Motor neuron (in vitro differentiated cells): ENCODE data around the gene TRIM29. TPM values are rescaled to one million over a fixed set of nuclear protein-coding genes. Genes with fewer than 3 reads are reported as not detected.

Experiments
- ATAC-seq, 8 experiments: fragments of 200-7000 bp; cut with Tn5 transposase; replicated peaks in 6 of 8; 2 replicates each; pipeline ENCODE4 v1.8.0; 2021; ENCODE audit warnings: mild to moderate bottlenecking in 8 of 8, moderate library complexity in 8 of 8
- H3K27ac ChIP-seq, 2 donors: fragments of 250-450 bp; sonication (Bioruptor Pico); 2 replicates each; pipeline ENCODE4 v1.9.0; 2021; ENCODE audit warnings: antibody characterized with exemption in 2 of 2, mild to moderate bottlenecking in 2 of 2, moderate library complexity in 1 of 2
- H3K4me1 ChIP-seq, 2 donors: fragments of 250-450 bp; sonication (Bioruptor Pico); replicated peaks in 1 of 2; 2 replicates each; pipeline ENCODE4 v1.6.1; 2021; ENCODE audit warnings: antibody characterized with exemption in 2 of 2, mild to moderate bottlenecking in 2 of 2, moderate library complexity in 1 of 2
- H3K4me3 ChIP-seq, 5 donors: fragments of 250-450 bp; sonication (Bioruptor Pico); 2 replicates each; pipeline ENCODE4 v1.9.0; 2021; ENCODE audit warnings: antibody characterized with exemption in 5 of 5, mild to moderate bottlenecking in 5 of 5, moderate library complexity in 4 of 5
- WGBS, 10 experiments: fragments of 450-650 bp; shearing (Covaris generic); methylation state at CpG; one replicate each; pipeline ENCODE4 v1.0.0; 2022; 5-methylcytosine and 5-hydroxymethylcytosine counted together
- in situ Hi-C, 9 experiments: fragments of 400-800 bp; cut with MboI; loops; one replicate each; pipeline ENCODE4 v1.15.0; 2021; ENCODE audit warnings: low sequenced_read_pairs in 9 of 9, low pct_unique_long_range_greater_than_20kb in 2 of 9; ENCODE audit not compliant: unreplicated experiment in 9 of 9
- total RNA-seq, 8 experiments: library from RNA; unstranded; fragments of 300-600 nt; gene quantifications; 2 replicates each; pipeline versions ENCODE4 v1.2.3 to v1.2.4, GENCODE V29; 2022

TRIM29 gene
- total RNA-seq, 8 experiments from 2014 or later, result 0.16 to 4.4 (median 0.91) TPM

- no peak for ATAC-seq
Measured at GRCh38 chr11:120122924-120123683, 14.8 kb downstream of the TRIM29 start.

DNA sequence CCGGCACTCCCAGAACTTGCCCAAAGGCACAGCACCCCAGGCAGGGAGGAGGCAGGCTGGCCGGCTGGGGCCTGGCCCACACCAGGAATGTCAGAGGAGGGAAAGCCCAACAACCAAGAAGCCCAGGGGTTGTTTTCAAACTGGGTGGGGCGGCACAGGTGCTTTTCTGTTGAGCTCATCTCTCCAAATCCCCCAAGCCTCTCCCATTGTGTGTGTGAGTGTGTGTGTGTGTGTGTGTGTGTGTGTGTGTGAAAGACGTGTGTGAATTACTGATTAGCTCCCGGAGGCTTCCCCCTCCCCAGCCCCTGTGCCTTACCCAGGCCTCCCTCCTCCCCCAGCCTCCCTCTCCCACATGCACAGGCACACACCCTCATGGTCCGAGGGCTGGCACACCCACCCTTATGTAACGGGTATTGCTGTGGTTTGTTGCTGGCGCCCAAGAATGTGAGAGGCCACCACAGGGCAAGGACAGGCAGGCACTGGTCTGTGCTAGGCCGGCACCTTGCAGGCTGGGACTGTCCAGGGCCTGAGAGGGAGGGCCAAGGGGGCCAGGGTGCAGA is 15.9 kb downstream of the TRIM29 start:
- peak; percentile 23 to 82 (median 49) for ATAC-seq
- Histone ChIP-seq H3K4me3 (no peak overlapping the region), H3K27ac (no peak overlapping the region), H3K4me1 (peaks cover 7 to 18% of the 10 kb centered on the region in 2 donors)
- WGBS, 10 experiments, result 76% methylated on average over 4 of the region's 9 CpGs; no CpG with 5 or more reads in 9 of the 10 experiments
- in situ Hi-C loops, result loop anchor here in 6 of 9 experiments (25.0 kb wide), 3 partner anchors 435 to 635 kb away; no protein-coding TSS in a partner anchor

More at GRCh38 chr11:120122924-120123683, 14.8 kb downstream of the TRIM29 start:
- H3K4me1 ChIP-seq, result peaks cover 7 to 18% of the 10 kb centered on the region in 2 donors
- in situ Hi-C loops, result loop anchor here in 6 of 9 experiments (25.0 kb wide), 3 partner anchors 436 to 636 kb away; no protein-coding TSS in a partner anchor
- no peak overlapping the region for H3K27ac ChIP-seq
- WGBS, 10 experiments, result 67 to 100% (median 95%) methylated on average over 1 to 6 of the region's 12 CpGs; no CpG with 5 or more reads in 2 of the 10 experiments
- no peak overlapping the region for H3K4me3 ChIP-seq

- Histone ChIP-seq H3K4me3 (no peak overlapping the region), H3K27ac (no peak overlapping the region), H3K4me1 (peaks cover 7 to 18% of the 10 kb centered on the region in 2 donors)
- WGBS, 10 experiments, result 53 to 100% (median 70%) methylated on average over 1 to 2 of the region's 3 CpGs; no CpG with 5 or more reads in 6 of the 10 experiments
- in situ Hi-C loops, result loop anchor here in 6 of 9 experiments (25.0 kb wide), 3 partner anchors 434 to 634 kb away; no protein-coding TSS in a partner anchor
- no peak for ATAC-seq
Measured at GRCh38 chr11:120121336-120121735, 16.6 kb downstream of the TRIM29 start.

- in situ Hi-C loops, result loop anchor here in 6 of 9 experiments (25.0 kb wide), 3 partner anchors 434 to 634 kb away; no protein-coding TSS in a partner anchor
- peak in 3 of 8 experiments; percentile 15 to 30 (median 20) for ATAC-seq
- WGBS, 10 experiments, result 62 to 100% (median 80%) methylated on average over 1 to 4 of the region's 8 CpGs; no CpG with 5 or more reads in 3 of the 10 experiments
- Histone ChIP-seq H3K4me1 (peaks cover 7 to 21% of the 10 kb centered on the region in 2 donors), H3K4me3 (no peak overlapping the region), H3K27ac (no peak overlapping the region)
Measured at GRCh38 chr11:120120805-120121335, 17.0 kb downstream of the TRIM29 start.

GRCh38 chr11:120119121-120119520 is 18.8 kb downstream of the TRIM29 start:
- no peak overlapping the region for H3K4me3 ChIP-seq
- H3K27ac ChIP-seq, result no peak overlapping the region
- in situ Hi-C loops, result loop anchor here in 6 of 9 experiments (25.0 kb wide), 3 partner anchors 432 to 632 kb away; no protein-coding TSS in a partner anchor
- no peak for ATAC-seq
- no CpG with 5 or more reads among the region's 4 CpGs for WGBS, 10 experiments
- peaks cover 3 to 13% of the 10 kb centered on the region in 2 donors for H3K4me1 ChIP-seq

DNA sequence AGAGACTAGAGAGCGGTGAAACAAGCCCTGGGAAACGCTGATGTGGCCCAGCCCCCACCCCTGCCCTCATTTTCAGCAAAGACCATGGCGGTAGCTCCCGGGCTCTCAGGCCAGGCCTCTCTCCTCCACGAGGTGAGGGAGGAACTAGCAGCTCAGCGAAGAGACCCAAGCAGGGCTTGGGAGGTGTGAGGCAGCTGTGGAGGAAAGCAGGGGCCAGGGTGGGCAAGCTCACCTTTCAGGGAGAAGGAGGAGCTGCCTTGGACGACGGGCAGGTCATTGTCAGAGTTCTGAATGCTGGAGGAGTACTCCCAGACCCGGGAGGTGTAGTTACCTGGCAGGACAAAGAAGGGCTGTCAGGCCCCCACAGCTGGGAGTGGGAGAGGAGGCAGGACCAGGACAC is 19.9 kb downstream of the TRIM29 start:
- no peak overlapping the region for H3K27ac ChIP-seq
- no peak for ATAC-seq
- in situ Hi-C loops, result loop anchor here in 6 of 9 experiments (25.0 kb wide), 3 partner anchors 431 to 631 kb away; no protein-coding TSS in a partner anchor
- peaks cover 6 to 7% of the 10 kb centered on the region in 2 donors for H3K4me1 ChIP-seq
- no peak overlapping the region for H3K4me3 ChIP-seq
- 0 to 100% (median 53%) methylated on average over 1 to 6 of the region's 9 CpGs; no CpG with 5 or more reads in 4 of the 10 experiments for WGBS, 10 experiments

GRCh38 chr11:120116966-120117365 is 20.9 kb downstream of the TRIM29 start:
- no peak overlapping the region for H3K27ac ChIP-seq
- in situ Hi-C loops, result loop anchor here in 6 of 9 experiments (25.0 kb wide), 3 partner anchors 430 to 630 kb away; no protein-coding TSS in a partner anchor
- H3K4me1 ChIP-seq, result peaks cover 6 to 7% of the 10 kb centered on the region in 2 donors
- no peak overlapping the region for H3K4me3 ChIP-seq
- 68 to 100% (median 95%) methylated on average over 1 to 3 of the region's 7 CpGs; no CpG with 5 or more reads in 4 of the 10 experiments for WGBS, 10 experiments
- ATAC-seq, result no peak

DNA sequence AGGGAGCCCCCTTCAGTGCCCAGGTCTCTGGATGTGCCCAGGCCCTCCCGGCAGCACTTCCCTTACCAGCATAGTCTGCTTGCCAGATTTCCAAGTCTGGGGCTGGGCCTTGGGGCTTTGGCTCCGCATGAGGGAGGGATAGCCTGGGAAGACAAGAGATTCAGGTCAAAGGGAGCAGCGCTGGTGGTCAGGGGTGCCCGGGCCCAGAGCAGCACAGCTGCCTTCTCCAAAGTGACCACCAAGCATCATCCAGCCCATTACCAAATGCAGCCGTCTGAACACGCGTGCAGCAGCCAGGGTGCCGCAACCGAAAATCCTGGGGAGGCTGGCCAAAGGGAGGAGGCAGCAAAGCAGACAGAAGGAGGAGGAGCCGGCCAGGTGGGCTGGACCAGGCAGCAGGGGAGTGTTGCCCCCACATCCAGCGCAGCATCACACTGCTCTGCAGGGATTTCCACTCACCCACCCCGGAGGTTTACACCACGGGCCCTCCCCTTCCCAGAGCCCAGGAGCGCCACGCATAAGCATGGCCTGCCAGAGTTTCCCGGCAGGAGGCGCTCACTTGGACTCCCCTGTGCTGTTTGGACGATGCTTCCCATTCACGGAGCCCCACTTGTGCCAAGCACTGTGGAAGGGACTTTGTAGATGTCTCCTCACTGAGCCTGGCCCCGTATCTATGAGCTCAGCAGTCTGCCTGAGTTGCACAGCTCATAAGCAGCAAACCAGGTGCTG is 22.5 kb downstream of the TRIM29 start:
- ATAC-seq, result peak in 3 of 8 experiments; percentile 15 to 57 (median 22)
- WGBS, 10 experiments, result 0 to 93% (median 80%) methylated on average over 1 to 8 of the region's 20 CpGs; no CpG with 5 or more reads in 3 of the 10 experiments
- in situ Hi-C loops, result loop anchor here in 6 of 9 experiments (25.0 kb wide), 3 partner anchors 428 to 628 kb away; no protein-coding TSS in a partner anchor
- H3K27ac ChIP-seq, result no peak overlapping the region
- peaks cover 6 to 7% of the 10 kb centered on the region in 2 donors for H3K4me1 ChIP-seq
- no peak overlapping the region for H3K4me3 ChIP-seq

DNA sequence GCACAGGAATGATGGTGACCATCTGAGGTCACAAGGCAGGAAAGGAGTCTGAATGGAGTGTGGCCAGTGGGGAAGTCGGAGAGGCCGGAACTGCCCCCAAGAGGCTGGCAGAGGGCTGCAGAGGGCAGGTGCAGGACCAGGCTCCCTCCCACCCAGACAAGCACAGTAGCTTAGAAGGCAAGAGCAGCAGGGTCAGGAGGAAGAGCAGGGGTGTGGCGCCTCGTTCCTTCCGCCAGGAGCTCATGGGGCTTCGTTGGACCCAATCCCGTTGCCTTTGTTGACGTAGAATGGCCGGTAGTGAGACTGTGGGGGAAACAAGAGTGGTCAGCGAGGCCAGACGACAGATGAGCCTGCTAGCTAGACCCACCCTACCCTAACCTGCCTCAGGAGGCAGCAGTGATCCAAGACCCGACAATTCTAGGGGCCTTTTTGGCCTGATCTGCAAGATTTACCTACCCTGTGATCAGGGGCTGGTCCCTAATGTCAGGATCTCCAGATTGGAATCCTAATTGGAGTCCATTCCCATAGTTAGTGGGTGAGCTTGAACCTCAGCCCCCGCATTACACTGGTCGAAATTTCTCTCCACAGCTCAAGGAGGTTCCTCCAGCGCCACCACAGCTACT is 25.6 kb downstream of the TRIM29 start:
- H3K4me3 ChIP-seq, result no peak overlapping the region
- no peak overlapping the region for H3K27ac ChIP-seq
- no peak for ATAC-seq
- in situ Hi-C loops, result loop anchor here in 6 of 9 experiments (25.0 kb wide), 3 partner anchors 425 to 625 kb away; no protein-coding TSS in a partner anchor
- peaks cover 13 to 14% of the 10 kb centered on the region in 2 donors for H3K4me1 ChIP-seq
- WGBS, 10 experiments, result 64 to 90% (median 78%) methylated on average over 1 to 8 of the region's 15 CpGs; no CpG with 5 or more reads in 2 of the 10 experiments

GRCh38 chr11:120109531-120109930 is 28.4 kb downstream of the TRIM29 start:
- in situ Hi-C loops, result loop anchor here in 6 of 9 experiments (10.0 to 25.0 kb wide), 4 partner anchors 375 to 622 kb away; no protein-coding TSS in a partner anchor

DNA sequence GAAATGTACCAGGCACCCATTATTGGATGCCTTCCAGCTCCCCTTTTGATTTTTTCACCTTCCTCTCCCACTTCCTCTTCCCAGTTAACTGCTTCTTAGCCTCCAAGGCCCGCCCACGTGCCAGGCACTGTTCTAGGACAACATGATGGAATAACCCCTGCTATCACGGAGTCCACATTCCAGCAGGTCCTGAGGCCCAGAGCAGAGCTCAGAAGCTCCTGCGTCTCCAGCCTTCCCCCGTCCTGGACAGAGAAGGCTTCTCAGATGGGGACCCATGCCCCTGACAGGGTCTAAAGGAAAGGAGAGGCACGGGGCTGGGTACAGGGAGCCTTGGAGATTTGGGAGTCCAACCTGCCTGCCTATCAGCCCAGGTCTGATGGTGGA is 29.1 kb downstream of the TRIM29 start:
- in situ Hi-C loops, result loop anchor here in 6 of 9 experiments (10.0 to 25.0 kb wide), 4 partner anchors 374 to 621 kb away; no protein-coding TSS in a partner anchor
- Histone ChIP-seq H3K4me1 (peaks cover 7 to 8% of the 10 kb centered on the region in 2 donors), H3K4me3 (no peak overlapping the region), H3K27ac (no peak overlapping the region)
- ATAC-seq, result no peak
- 0 to 61% (median 19%) methylated on average over 1 to 5 of the region's 6 CpGs; no CpG with 5 or more reads in 5 of the 10 experiments for WGBS, 10 experiments

More at GRCh38 chr11:120109531-120109930, 28.4 kb downstream of the TRIM29 start:
- no peak overlapping the region for H3K27ac ChIP-seq
- peaks cover 8 to 13% of the 10 kb centered on the region in 2 donors for H3K4me1 ChIP-seq
- H3K4me3 ChIP-seq, result no peak overlapping the region
- 75% methylated on average over 3 of the region's 5 CpGs; no CpG with 5 or more reads in 9 of the 10 experiments for WGBS, 10 experiments
- peak in 4 of 8 experiments; percentile 13 to 35 (median 21) for ATAC-seq
